H9 (cell line): ENCODE results near the gene XXYLT1. TPM values are rescaled to one million over a fixed set of nuclear protein-coding genes. Genes with fewer than 3 reads are reported as not detected.

ENCODE experiments used
- DNase-seq: peaks from one replicate; pipeline ENCODE4 v3.0.0-alpha.2; 2017
- H2AFZ ChIP-seq: one replicate; pipeline ENCODE4 v1.6.1; 2013; ENCODE audit warnings: mild to moderate bottlenecking, low read length, control low read depth, moderate library complexity
- H2AK5ac ChIP-seq: 2 replicates; pipeline ENCODE4 v1.6.1; 2013; ENCODE audit warnings: low read length, control low read depth, mixed read lengths; ENCODE audit not compliant: insufficient read length
- H2BK120ac ChIP-seq: one replicate; pipeline ENCODE4 v1.6.1; 2013; ENCODE audit warnings: low read depth, mild to moderate bottlenecking, low read length, control low read depth, inconsistent platforms; ENCODE audit not compliant: poor library complexity, severe bottlenecking
- H2BK12ac ChIP-seq: 2 replicates; pipeline ENCODE4 v1.6.1; 2013; ENCODE audit warnings: low read length, control low read depth, mixed read lengths, low read depth; ENCODE audit not compliant: insufficient read length
- H2BK15ac ChIP-seq: 2 replicates; pipeline ENCODE4 v1.6.1; 2013; ENCODE audit warnings: low read depth, low read length, control low read depth
- H2BK20ac ChIP-seq: one replicate; pipeline ENCODE4 v1.6.1; 2013; ENCODE audit warnings: low read depth, mild to moderate bottlenecking, low read length, control low read depth, inconsistent platforms; ENCODE audit not compliant: poor library complexity, severe bottlenecking
- H2BK5ac ChIP-seq: 2 replicates; pipeline ENCODE4 v1.6.1; 2013; ENCODE audit warnings: low read length, control low read depth, mixed read lengths; ENCODE audit not compliant: insufficient read length
- H3K14ac ChIP-seq: 2 replicates; pipeline ENCODE4 v1.6.1; 2013; ENCODE audit warnings: low read length, control low read depth; ENCODE audit not compliant: insufficient read depth
- H3K18ac ChIP-seq: 2 replicates; pipeline ENCODE4 v1.6.1; 2013; ENCODE audit warnings: low read depth, mild to moderate bottlenecking, mixed read lengths, low read length, control low read depth; ENCODE audit not compliant: insufficient read length
- H3K23ac ChIP-seq: 2 replicates; pipeline ENCODE4 v1.6.1; 2013; ENCODE audit warnings: low read length, control low read depth, mixed read lengths, low read depth; ENCODE audit not compliant: insufficient read length
- H3K23me2 ChIP-seq: 2 replicates; pipeline ENCODE4 v1.6.1; 2013; ENCODE audit warnings: low read depth, mild to moderate bottlenecking, mixed read lengths, low read length, control low read depth; ENCODE audit not compliant: insufficient read length, poor library complexity, severe bottlenecking
- H3K27ac ChIP-seq: 2 replicates; pipeline ENCODE4 v1.5.1; 2013; ENCODE audit warnings: low read length, control low read depth, mixed read lengths, low read depth; ENCODE audit not compliant: insufficient read length
- H3K27me3 ChIP-seq: 2 replicates; pipeline ENCODE4 v1.6.1; 2013; ENCODE audit warnings: low read length, control low read depth, inconsistent platforms; ENCODE audit not compliant: insufficient read depth
- H3K4ac ChIP-seq: 2 replicates; pipeline ENCODE4 v1.6.1; 2013; ENCODE audit warnings: low read depth, mild to moderate bottlenecking, control low read depth, inconsistent platforms, low read length, moderate library complexity
- H3K4me1 ChIP-seq: 2 replicates; pipeline ENCODE4 v1.6.1; 2013; ENCODE audit warnings: low read length, control low read depth, inconsistent platforms; ENCODE audit not compliant: insufficient read depth
- H3K4me2 ChIP-seq: 2 replicates; pipeline ENCODE4 v1.6.1; 2013; ENCODE audit warnings: low read length, control low read depth, mixed read lengths; ENCODE audit not compliant: insufficient read length, insufficient read depth
- H3K56ac ChIP-seq: 2 replicates; pipeline ENCODE4 v1.6.1; 2013; ENCODE audit warnings: low read depth, mild to moderate bottlenecking, mixed read lengths, low read length, control low read depth; ENCODE audit not compliant: insufficient read length
- H3K79me1 ChIP-seq: 2 replicates; pipeline ENCODE4 v1.6.1; 2013; ENCODE audit warnings: low read depth, mild to moderate bottlenecking, moderate library complexity, low read length, control low read depth, inconsistent platforms; ENCODE audit not compliant: insufficient read depth, poor library complexity, severe bottlenecking
- H3K79me2 ChIP-seq: 2 replicates; pipeline ENCODE4 v1.6.1; 2013; ENCODE audit warnings: low read length, control low read depth, inconsistent platforms; ENCODE audit not compliant: insufficient read depth
- H3K9ac ChIP-seq: 2 replicates; pipeline ENCODE4 v1.6.1; 2013; ENCODE audit warnings: low read length, control low read depth, mixed read lengths; ENCODE audit not compliant: insufficient read length; ENCODE audit errors: extremely low read depth
- H3K9me3 ChIP-seq: one replicate; pipeline ENCODE4 v1.6.1; 2013; ENCODE audit warnings: low read depth, low read length, inconsistent platforms; ENCODE audit not compliant: control insufficient read depth
- H3T11ph ChIP-seq: one replicate; pipeline ENCODE4 v1.6.1; 2013; ENCODE audit warnings: mild to moderate bottlenecking, low read length, control low read depth, inconsistent platforms
- H4K20me1 ChIP-seq: one replicate; pipeline ENCODE4 v1.6.1; 2013; ENCODE audit not compliant: control insufficient read depth, insufficient read length, insufficient read depth
- H4K5ac ChIP-seq: 2 replicates; pipeline ENCODE4 v1.6.1; 2013; ENCODE audit warnings: low read depth, mild to moderate bottlenecking, mixed read lengths, low read length, control low read depth; ENCODE audit not compliant: insufficient read length
- H4K8ac ChIP-seq: replicated peaks from 2 replicates; pipeline ENCODE4 v1.6.1; 2013; ENCODE audit warnings: low read length, control low read depth, mixed read lengths, low read depth; ENCODE audit not compliant: insufficient read length
- H4K91ac ChIP-seq: 2 replicates; pipeline ENCODE4 v1.6.1; 2013; ENCODE audit warnings: low read depth, mild to moderate bottlenecking, moderate library complexity, mixed read lengths, low read length, control low read depth; ENCODE audit not compliant: insufficient read length
- H3K27ac Mint-ChIP-seq, 3 experiments: 2 replicates in 2 of 3; 3 replicates in 1 of 3; pipeline ENCODE4 v1.8.0; 2020 to 2021; ENCODE audit warnings: mixed read lengths in 3 of 3, mild to moderate bottlenecking in 1 of 3, moderate library complexity in 1 of 3
- H3K27me3 Mint-ChIP-seq: 2 replicates; pipeline ENCODE4 v1.8.0; 2021; ENCODE audit warnings: low read depth, mild to moderate bottlenecking, moderate library complexity, mixed read lengths
- H3K36me3 Mint-ChIP-seq, 3 experiments: 2 replicates in 2 of 3; 3 replicates in 1 of 3; pipeline ENCODE4 v1.8.0; 2020 to 2021; ENCODE audit warnings: low read depth in 3 of 3, mixed read lengths in 3 of 3; ENCODE audit not compliant: insufficient read depth in 1 of 3
- H3K4me1 Mint-ChIP-seq, 2 experiments: 2 replicates each; pipeline ENCODE4 v1.8.0; 2020; ENCODE audit warnings: mixed read lengths in 2 of 2
- H3K4me3 Mint-ChIP-seq, 2 experiments: 2 replicates in 1 of 2; 3 replicates in 1 of 2; pipeline ENCODE4 v1.8.0; 2020 to 2021; ENCODE audit warnings: mild to moderate bottlenecking in 2 of 2, mixed read lengths in 2 of 2, moderate library complexity in 1 of 2
- H3K9me3 Mint-ChIP-seq, 2 experiments: 2 replicates in 1 of 2; 3 replicates in 1 of 2; pipeline ENCODE4 v1.8.0; 2020; ENCODE audit warnings: mild to moderate bottlenecking in 2 of 2, mixed read lengths in 2 of 2, moderate library complexity in 1 of 2
- CTCF ChIP-seq: fragments of 200-600 bp; sonication (generic); conservative IDR thresholded peaks from 3 replicates; pipeline ENCODE4 v1.8.0; 2021; ENCODE audit warnings: antibody characterized with exemption, mild to moderate bottlenecking
- WGBS: extraction: QIAGEN DNeasy Blood & Tissue Kit; methylation state at CpG from one replicate; pipeline ENCODE4 v1.1.7; 2013; ENCODE audit warnings: missing lambda C conversion rate, low lambda C conversion rate, mixed read lengths; ENCODE audit not compliant: insufficient read length; ENCODE audit errors: extremely low coverage; 5-methylcytosine and 5-hydroxymethylcytosine counted together
- total RNA-seq: library from RNA; stranded (reverse); gene quantifications from 2 replicates; pipeline ENCODE4 v1.2.1, GENCODE V29; 2021

The XXYLT1 gene
- total RNA-seq, 1 experiment from 2014 or later: 22.7 TPM

- Histone ChIP-seq H3K4ac (no peak overlapping the region), H2BK20ac (no peak overlapping the region), H2BK5ac (no peak overlapping the region), H2BK15ac (no peak overlapping the region), H4K5ac (no peak overlapping the region), H3K14ac (no peak overlapping the region), H3K27ac (no peak overlapping the region), H3T11ph (no peak overlapping the region), H3K27me3 (no peaks in the 10 kb centered on the region), H3K9me3 (no peaks in the 10 kb centered on the region), H3K79me1 (no peaks in the 10 kb centered on the region), H2AK5ac (no peak overlapping the region), H3K56ac (no peak overlapping the region), H3K18ac (no peak overlapping the region), H3K23me2 (peaks cover 1% of the 10 kb centered on the region), H2BK12ac (no peak overlapping the region), H4K20me1 (no peaks in the 10 kb centered on the region), H4K8ac (no peak overlapping the region), H3K9ac (no peak overlapping the region), H2BK120ac (no peak overlapping the region), H3K4me2 (no peak overlapping the region), H3K79me2 (no peaks in the 10 kb centered on the region; the same call in 1 of the 2 replicates), H4K91ac (no peak overlapping the region), H3K4me1 (no peaks in the 10 kb centered on the region), H3K23ac (no peak overlapping the region), H2AFZ (no peak overlapping the region)
- no peaks in the 10 kb centered on the region for H3K9me3 Mint-ChIP-seq
- no peak for TF ChIP-seq CTCF
- no CpG with 5 or more reads among the region's 9 CpGs for WGBS
- no peak overlapping the region for H3K27ac Mint-ChIP-seq
- no peaks in the 10 kb centered on the region for H3K36me3 Mint-ChIP-seq
- no peak overlapping the region for H3K4me3 Mint-ChIP-seq
- H3K4me1 Mint-ChIP-seq: peaks cover 6 to 7% of the 10 kb centered on the region in 2 experiments
- no peak for DNase-seq
- no peaks in the 10 kb centered on the region; the same call in 1 of the 2 replicates for H3K27me3 Mint-ChIP-seq
These were observed 159.6 kb downstream of the XXYLT1 start for GRCh38 chr3:195111319-195111705.
